ENCODE results near the gene IL17RB. TPM values are rescaled to one million over a fixed set of nuclear protein-coding genes. Genes with fewer than 3 reads are reported as not detected.

IL17RB gene

DNA sequence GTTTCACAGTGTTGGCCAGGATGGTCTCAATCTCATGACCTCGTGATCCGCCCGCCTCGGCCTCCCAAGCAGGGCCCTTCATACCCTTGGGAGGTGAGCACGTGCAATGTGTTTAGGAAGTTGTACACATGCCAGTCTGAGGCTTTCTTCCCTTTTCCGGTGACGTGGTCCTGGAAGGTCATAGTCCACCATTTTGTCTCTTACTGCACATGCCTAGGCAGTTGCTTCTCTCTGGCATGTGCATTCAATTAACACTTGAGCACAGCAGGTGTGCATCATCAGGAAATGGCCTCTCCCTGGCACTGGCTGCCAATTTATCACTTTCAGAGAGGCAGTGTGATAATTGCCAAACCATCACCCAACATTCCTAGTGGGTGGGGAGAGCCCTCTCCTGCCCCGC is 67.0 kb downstream of the IL17RB start:
- Histone ChIP-seq H3K36me3 (replicated peaks in 1 of 2; ENCODE audit: control insufficient read depth in 2 of 2, insufficient read depth in 2 of 2, low read length in 2 of 2) (no peaks in the 10 kb centered on the region), H2BK12ac (ENCODE audit: low read length) (no peak overlapping the region), H3K4me2 (ENCODE audit: insufficient read depth, low read length, poor library complexity, severe bottlenecking) (no peak overlapping the region), H4K8ac (ENCODE audit: low read depth, low read length) (no peak overlapping the region), H2BK120ac (ENCODE audit: low read depth, low read length) (no peak overlapping the region), H2AK5ac (ENCODE audit: low read depth, low read length) (no peak overlapping the region), H3K9me3 (replicated peaks in 1 of 2; ENCODE audit: control insufficient read depth in 2 of 2, insufficient read depth in 1 of 2, low read depth in 1 of 2, low read length in 2 of 2) (no peaks in the 10 kb centered on the region), H2AFZ (ENCODE audit: low read length) (no peak overlapping the region), H3K18ac (ENCODE audit: low read length) (no peak overlapping the region), H3K14ac (ENCODE audit: low read length) (no peak overlapping the region), H2BK5ac (ENCODE audit: low read length) (no peak overlapping the region), H3K4ac (ENCODE audit: low read length) (no peak overlapping the region), H3K23ac (ENCODE audit: low read depth, low read length, poor library complexity) (no peak overlapping the region), H2BK15ac (ENCODE audit: low read length) (no peak overlapping the region), H3K27me3 (ENCODE audit: control insufficient read depth in 3 of 3, insufficient read depth in 3 of 3, low read depth in 1 of 3, low read length in 3 of 3) (peaks cover 0 to 8% (median 0%) of the 10 kb centered on the region in 3 experiments), H3K9ac (ENCODE audit: low read depth, low read length, poor library complexity) (no peak overlapping the region), H3K27ac (replicated peaks; ENCODE audit: low read length) (no peak overlapping the region), H4K91ac (ENCODE audit: low read depth, low read length, poor library complexity) (no peak overlapping the region), H3K79me1 (ENCODE audit: low read depth, low read length) (no peaks in the 10 kb centered on the region), H3K4me3 (ENCODE audit: low read length in 2 of 2) (peak overlapping the region in 1 of 2 donors; percentile 60), H3K4me1 (ENCODE audit: control insufficient read depth in 2 of 2, insufficient read depth in 1 of 2, low read depth in 1 of 2, low read length in 2 of 2) (no peaks in the 10 kb centered on the region)
- WGBS, 2 donors (ENCODE audit: extremely low coverage in 2 of 2, insufficient read length in 2 of 2, insufficient replicate concordance in 1 of 2) = no CpG with 5 or more reads among the region's 8 CpGs
- DNase-seq (ENCODE audit: low spot score) = no peak

Small RNAs within 50 kb of the gene (small RNA-seq; reads per million reads assigned to genes)
- gene AC012467.1 (ENCODE audit: insufficient read depth) = not detected
